Occipital lobe (tissue), 2 donors: ENCODE data around the gene SYPL2. TPM values are rescaled to one million over a fixed set of nuclear protein-coding genes. Genes with fewer than 3 reads are reported as not detected.
"Not testable (repeated sequence)": the region's sequence is repeated elsewhere in the genome, so short reads cannot be mapped to it uniquely, and the experiment has no call there.

Experiments
- DNase-seq: peaks from one replicate; lab custom pipeline; 2025; lab: John Stamatoyannopoulos, UW
- total RNA-seq: library from RNA; depleted of rRNA; stranded (reverse); fragments of >200 nt; gene quantifications from one replicate; pipeline ENCODE4 v1.2.3, GENCODE V29; 2014

SYPL2 gene
- total RNA-seq, 1 donor from 2014 or later: not detected

DNA sequence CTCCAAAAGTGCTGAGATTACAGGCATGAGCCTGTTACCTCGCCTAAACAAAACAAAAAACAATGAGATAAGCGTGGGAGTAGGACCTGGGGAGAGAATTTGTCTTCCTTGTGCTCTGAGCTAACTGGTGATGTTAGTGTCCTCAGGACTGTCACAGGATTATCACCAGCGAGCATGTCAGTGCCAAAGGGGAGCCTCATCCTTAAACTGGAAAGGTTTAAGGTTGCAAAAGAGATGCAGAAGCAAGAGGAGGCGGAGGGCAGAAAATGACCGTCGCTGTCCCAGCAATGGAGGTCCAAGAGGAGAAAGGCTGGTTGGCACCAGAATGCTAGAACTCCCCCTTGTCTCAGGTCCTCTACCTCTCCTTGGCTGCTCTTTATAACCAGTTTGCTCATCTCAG, 3.9 kb downstream of the SYPL2 start:
- DNase-seq: no peak

GRCh38 chr1:109472779-109473178, 6.4 kb downstream of the SYPL2 start:
- no peak for DNase-seq

GRCh38 chr1:109473284-109474057, 7.1 kb downstream of the SYPL2 start:
- DNase-seq: not testable (repeated sequence)

- DNase-seq: no peak
These were observed 8.4 kb downstream of the SYPL2 start for GRCh38 chr1:109474697-109475096.

DNA sequence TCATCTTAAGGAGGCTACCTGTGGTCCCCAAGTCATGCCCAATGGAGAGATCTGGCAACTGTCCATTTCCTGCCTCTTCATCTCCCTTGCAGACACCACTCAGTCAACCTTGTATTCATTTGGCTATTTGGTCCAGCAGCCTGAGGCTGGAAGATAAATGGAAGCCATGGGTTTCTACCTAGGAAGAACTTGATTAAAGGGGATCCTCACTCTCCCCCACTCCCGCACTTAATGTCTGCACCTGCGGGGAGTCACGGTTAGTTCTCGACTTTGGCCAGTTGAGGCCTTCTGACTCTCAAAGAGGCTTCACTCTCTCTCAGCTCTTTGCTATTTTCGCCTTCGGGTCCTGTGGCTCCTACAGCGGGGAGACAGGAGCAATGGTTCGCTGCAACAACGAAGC, 8.9 kb downstream of the SYPL2 start:
- DNase-seq: no peak

GRCh38 chr1:109476825-109477224, 10.5 kb downstream of the SYPL2 start:
- no peak for DNase-seq

DNA sequence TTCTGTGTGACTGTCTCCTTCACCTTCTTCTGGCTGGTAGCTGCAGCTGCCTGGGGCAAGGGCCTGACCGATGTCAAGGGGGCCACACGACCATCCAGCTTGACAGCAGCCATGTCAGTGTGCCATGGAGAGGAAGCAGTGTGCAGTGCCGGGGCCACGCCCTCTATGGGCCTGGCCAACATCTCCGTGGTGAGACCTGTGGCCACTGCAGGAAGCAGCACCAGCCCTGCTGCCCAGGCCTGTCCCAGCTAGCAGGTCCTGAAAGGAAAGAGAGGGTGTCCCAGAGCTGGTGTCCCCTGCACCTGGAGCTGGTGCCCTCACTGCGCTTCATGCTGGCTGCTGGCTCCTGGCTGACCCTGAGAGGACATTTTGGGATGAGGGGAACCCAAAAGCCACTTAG, 11.5 kb downstream of the SYPL2 start:
- no peak for DNase-seq

DNA sequence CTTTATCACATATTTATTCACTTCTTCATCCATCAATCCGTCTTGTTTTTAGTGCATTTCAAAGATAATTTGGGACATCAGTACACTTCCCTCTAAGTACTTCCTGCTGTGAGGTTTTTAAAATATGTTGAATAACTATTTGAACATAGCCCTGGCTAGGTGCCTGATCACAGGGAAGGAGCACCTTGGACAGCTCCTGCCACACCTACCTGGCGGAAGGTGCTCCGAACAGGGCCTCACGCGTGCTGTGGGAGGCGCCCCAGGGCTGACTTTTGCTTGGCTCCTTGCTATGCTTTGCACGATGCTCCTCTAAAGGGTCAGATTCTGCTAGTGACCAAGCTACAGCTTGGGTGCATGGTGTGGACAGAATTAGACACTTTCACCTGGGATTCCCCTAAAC, 12.5 kb downstream of the SYPL2 start:
- DNase-seq: no peak

DNA sequence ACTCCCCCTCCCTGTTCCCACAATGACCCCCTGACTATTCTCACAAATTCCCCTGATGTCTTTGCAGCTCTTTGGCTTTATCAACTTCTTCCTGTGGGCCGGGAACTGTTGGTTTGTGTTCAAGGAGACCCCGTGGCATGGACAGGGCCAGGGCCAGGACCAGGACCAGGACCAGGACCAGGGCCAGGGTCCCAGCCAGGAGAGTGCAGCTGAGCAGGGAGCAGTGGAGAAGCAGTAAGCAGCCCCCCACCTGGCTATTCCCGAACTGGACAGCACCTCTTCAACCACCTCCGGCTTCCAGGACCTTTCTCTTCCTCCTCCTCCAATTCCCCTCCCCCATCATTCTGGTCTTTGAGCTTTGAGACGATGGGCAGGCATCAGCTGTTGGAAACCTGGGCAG, 13.0 kb downstream of the SYPL2 start:
- no peak for DNase-seq

DNA sequence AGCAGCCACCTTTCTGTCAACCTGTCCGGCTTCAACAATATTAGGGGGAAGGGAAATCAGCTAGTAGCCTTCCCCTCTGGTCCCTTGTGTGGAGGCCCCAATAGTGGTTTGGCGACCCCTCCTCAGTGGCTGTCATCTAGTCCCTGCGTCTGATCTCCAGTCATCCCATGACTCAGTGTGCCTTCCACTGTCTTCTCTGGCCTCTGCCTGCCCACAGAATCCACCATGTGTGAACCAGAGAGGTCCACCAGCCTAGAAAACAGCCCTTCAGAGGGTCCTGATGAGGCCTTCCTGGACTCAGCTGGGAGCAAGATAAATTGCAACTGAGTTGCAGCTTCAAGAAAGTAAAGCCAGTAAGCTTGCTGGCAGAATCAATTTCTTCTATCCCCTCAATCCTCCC, 13.6 kb downstream of the SYPL2 start:
- DNase-seq: no peak

DNA sequence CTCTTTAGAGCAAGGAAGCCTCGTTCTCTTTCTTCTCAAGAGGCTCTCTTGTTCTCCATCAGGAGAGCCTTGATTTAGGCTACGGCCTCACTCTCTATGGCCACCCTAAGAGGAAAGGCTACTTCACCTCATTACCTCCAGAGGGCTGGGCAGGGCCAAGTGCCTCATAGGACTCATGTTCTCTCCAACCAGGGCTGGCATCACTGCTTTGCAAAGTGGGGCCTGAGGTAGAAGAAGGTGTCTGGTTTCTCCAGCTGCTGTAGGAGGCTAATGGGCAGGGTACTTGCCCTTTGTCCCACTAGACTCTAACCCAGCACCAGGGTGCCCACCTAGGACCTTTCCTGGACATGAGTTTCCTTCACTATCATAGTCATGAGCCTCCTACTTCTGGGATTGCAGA, 15.3 kb downstream of the SYPL2 start:
- DNase-seq: no peak

DNA sequence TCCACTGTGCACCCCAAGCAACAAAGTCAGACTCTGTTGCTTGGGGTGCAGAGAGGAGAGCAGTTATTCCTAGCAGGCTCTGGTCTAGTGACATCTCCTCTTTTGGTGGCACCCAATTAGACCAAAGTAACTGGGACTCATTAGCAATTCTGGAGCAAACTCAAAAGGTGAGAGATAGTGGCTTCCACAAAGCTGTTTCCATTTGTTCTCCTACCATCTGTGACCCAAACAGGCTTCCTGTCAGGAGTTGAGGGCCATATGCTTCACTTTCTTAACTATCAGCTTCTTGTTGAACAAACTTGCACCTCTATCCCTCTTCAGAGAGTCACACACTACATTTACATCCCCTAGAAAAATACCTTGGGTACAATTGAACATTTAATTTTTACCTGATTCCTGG, 15.9 kb downstream of the SYPL2 start:
- DNase-seq: no peak

DNA sequence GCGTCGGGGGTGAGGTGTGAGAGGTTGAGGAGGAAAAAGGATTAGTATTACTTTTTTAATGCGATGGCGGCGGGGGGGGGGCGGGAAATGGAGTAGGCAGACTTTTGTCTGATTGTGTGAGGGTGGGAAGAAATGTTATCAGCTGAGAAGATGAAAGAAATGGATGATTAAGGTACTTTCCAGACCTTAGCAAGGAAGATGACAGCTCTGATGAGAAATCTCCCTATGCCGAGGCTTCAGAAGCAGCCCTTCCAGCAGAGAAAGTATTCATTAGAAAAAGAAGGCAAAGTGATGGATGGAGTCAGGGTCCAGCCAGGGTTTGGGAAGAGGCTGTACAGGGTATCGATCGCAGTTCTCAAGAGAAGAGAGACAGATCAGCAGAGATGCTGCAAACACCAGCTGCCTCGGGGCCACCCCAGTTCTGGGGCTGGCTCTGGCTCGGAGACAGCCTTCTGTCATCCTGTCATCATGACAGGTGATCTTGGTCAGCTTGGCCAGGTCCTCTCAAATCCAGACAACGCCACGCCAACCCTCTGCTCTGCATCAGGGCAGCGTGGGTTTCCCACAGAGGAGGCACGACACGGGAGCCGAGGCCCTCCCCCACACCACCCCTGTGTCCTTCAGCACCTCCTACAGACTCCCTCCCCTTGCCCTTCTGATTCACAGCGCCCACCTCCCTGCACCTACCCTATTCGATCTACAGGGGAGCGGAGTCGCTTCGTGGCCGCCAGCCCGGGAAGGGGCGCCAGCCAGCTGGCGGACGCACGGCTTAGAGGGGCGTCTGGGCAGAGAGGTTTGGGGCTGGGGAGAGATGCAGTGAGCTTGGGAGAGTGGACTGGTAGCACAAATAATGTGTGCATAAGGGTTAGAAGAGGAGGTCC, 16.7 kb downstream of the SYPL2 start:
- DNase-seq: peak; percentile 83

DNA sequence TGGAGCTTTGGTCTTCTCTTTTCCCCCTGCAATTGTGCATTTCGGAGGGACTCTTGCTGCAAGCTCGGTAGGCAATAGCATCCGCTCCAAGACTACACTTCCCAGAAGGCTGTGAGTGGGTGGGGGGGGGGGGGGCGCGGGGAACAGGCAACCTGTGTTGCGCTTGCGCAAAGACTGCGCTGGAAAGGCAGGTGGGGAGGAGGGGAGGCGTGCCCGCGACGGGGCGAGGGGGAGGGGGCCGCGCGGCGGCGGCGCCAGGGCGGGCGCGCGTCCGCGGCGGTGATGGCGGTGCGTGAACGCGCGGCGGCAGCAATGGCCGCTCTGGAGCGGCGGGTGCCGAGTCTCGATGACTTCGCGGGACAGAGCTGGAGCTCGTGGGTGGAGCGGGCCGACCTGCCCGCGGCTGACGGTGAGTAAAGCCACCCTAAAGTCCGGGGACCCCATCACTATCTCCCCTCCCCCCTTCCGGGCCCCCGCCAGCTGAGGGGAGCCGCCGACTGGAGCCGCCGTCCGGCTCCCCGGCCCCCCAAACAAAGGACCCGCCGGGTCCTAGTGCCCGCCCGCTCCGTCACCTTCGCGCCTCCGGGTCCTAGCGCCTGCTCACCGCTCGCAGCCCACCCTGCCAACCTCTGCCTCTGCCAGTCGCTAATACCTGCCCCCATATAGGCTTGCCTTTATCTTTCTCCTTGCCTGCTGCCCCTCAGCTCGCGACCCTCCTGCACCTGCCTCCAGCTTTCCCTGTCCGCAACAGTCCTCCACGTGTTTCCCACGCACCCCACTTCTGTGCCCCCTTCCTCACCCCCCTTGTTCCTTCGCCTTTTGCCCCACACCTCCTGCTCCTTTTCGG, 17.5 kb downstream of the SYPL2 start, which contains the start of gene ATXN7L2:
TSS of gene ATXN7L2 (plus strand) at position 234 of the 847 bp plus-strand sequence. CDS start at position 283, 49 bp downstream.
- DNase-seq: peak; percentile 95

- no peak for DNase-seq
These were observed 18.2 kb downstream of the SYPL2 start for GRCh38 chr1:109484519-109484975.

- no peak for DNase-seq
These were observed 18.7 kb downstream of the SYPL2 start for GRCh38 chr1:109485001-109485400.

GRCh38 chr1:109487261-109487660, 20.9 kb downstream of the SYPL2 start:
- DNase-seq: no peak

GRCh38 chr1:109488201-109488600, 21.9 kb downstream of the SYPL2 start:
- DNase-seq: no peak

DNA sequence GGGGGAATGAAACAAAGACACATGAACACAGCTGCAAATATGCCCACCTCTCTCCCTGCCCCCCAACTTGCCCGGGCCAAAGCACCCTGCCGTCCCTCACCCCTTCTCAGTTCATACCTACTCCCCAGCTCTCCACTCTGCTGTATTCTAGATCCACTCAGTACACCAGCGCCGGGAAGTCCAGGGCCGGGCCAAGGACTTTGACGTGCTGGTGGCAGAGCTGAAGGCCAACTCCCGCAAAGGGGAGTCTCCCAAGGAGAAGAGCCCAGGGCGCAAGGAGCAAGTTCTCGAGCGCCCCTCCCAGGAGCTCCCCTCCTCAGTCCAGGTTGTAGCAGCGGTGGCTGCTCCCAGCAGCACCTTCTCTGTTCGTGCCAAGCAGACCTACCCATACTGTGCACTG, 22.4 kb downstream of the SYPL2 start:
- DNase-seq: no peak

GRCh38 chr1:109490029-109490933, 23.9 kb downstream of the SYPL2 start:
- DNase-seq: peak; percentile 66

GRCh38 chr1:109490934-109491302, 24.6 kb downstream of the SYPL2 start:
- DNase-seq: no peak
